ENCODE measurements around the gene NCAPG2. TPM values are rescaled to one million over a fixed set of nuclear protein-coding genes. Genes with fewer than 3 reads are reported as not detected.
"Not testable (repeated sequence)": the region's sequence is repeated elsewhere in the genome, so short reads cannot be mapped to it uniquely, and the experiment has no call there.

NCAPG2 gene
- total and polyA plus RNA-seq, 2 donors from 2014 or later: 1.3 to 6.3 TPM

DNA sequence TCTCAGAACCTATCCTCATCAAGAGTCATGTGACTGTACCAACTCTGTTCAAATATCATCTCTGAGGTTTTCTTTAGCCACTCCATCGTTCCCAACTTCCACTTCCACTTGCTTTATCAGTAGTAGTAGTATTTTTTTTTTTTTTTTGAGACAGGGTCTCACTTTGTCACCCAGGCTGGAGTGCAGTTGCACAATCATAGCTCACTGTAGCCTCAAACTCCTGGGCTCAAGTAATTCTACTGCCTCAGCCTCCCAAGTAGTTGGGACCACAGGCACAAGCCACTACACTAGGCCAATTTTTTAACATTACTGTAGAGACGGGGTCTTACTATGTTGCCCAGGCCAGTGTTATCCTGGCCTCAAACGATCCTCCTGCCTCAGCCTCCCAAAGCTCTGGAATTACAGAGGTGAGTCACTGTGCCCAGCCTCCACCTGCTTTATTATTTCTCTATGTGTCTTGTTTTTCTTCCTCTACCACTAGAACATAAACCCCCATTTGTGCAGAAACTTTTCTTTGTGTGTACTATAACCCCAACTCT, 5.9 kb downstream of the NCAPG2 start:
- no peak for FAIRE-seq
- H3K27me3 ChIP-seq (ENCODE audit: control insufficient read depth, insufficient read depth, low read length): no peaks in the 10 kb centered on the region
- no peak overlapping the region for H3K27ac ChIP-seq (ENCODE audit: low read depth in 2 of 2, low read length in 2 of 2)
- H3K9me3 ChIP-seq (ENCODE audit: control insufficient read depth in 2 of 3, insufficient read depth in 1 of 3, low read length in 3 of 3): no peaks in the 10 kb centered on the region
- H3K4me3 ChIP-seq (ENCODE audit: low read length in 3 of 3): no peak overlapping the region
- H3K4me1 ChIP-seq (ENCODE audit: control insufficient read depth in 2 of 3, insufficient read depth in 2 of 3, low read depth in 1 of 3, low read length in 3 of 3): no peaks in the 10 kb centered on the region
- H3K9ac ChIP-seq (ENCODE audit: low read length in 3 of 3): no peak overlapping the region
- intact Hi-C loops (cut with DNase I): no loop called here
- H3K36me3 ChIP-seq (ENCODE audit: control insufficient read depth in 2 of 3, insufficient read depth in 3 of 3, low read length in 3 of 3): no peaks in the 10 kb centered on the region
- TF ChIP-seq, protein P1, sequence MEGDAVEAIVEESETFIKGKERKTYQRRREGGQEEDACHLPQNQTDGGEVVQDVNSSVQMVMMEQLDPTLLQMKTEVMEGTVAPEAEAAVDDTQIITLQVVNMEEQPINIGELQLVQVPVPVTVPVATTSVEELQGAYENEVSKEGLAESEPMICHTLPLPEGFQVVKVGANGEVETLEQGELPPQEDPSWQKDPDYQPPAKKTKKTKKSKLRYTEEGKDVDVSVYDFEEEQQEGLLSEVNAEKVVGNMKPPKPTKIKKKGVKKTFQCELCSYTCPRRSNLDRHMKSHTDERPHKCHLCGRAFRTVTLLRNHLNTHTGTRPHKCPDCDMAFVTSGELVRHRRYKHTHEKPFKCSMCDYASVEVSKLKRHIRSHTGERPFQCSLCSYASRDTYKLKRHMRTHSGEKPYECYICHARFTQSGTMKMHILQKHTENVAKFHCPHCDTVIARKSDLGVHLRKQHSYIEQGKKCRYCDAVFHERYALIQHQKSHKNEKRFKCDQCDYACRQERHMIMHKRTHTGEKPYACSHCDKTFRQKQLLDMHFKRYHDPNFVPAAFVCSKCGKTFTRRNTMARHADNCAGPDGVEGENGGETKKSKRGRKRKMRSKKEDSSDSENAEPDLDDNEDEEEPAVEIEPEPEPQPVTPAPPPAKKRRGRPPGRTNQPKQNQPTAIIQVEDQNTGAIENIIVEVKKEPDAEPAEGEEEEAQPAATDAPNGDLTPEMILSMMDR (IDR thresholded peaks at IDR 0.05; ENCODE audit: borderline replicate concordance, extremely low read depth, insufficient read depth): no peak
- DNase-seq: no peak

DNA sequence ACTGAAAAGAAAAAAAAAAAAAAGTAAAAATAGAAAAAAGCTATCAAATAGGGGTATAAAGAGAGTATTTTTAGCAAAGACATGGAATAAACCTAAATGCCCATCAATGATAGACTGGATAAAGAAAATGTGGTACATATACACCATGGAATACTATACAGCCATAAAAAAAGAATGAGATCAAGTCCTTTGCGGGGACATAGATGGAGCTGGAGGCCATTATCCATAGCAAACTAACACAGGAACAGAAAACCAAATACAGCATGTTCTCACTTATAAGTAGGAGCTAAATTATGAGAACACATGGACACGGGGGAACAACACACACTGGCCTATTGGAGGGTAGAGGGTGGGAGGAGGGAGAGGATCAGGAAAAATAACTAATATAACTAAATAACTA, 7.0 kb downstream of the NCAPG2 start:
- H3K36me3 ChIP-seq (ENCODE audit: control insufficient read depth in 2 of 3, insufficient read depth in 3 of 3, low read length in 3 of 3); H3K4me3 ChIP-seq (ENCODE audit: low read length in 3 of 3); FAIRE-seq; DNase-seq; H3K4me1 ChIP-seq (ENCODE audit: control insufficient read depth in 2 of 3, insufficient read depth in 2 of 3, low read depth in 1 of 3, low read length in 3 of 3); H3K9me3 ChIP-seq (ENCODE audit: control insufficient read depth in 2 of 3, insufficient read depth in 1 of 3, low read length in 3 of 3); intact Hi-C loops (cut with DNase I); H3K27me3 ChIP-seq (ENCODE audit: control insufficient read depth, insufficient read depth, low read length); H3K9ac ChIP-seq (ENCODE audit: low read length in 3 of 3); H3K27ac ChIP-seq (ENCODE audit: low read depth in 2 of 2, low read length in 2 of 2): not testable (repeated sequence)

DNA sequence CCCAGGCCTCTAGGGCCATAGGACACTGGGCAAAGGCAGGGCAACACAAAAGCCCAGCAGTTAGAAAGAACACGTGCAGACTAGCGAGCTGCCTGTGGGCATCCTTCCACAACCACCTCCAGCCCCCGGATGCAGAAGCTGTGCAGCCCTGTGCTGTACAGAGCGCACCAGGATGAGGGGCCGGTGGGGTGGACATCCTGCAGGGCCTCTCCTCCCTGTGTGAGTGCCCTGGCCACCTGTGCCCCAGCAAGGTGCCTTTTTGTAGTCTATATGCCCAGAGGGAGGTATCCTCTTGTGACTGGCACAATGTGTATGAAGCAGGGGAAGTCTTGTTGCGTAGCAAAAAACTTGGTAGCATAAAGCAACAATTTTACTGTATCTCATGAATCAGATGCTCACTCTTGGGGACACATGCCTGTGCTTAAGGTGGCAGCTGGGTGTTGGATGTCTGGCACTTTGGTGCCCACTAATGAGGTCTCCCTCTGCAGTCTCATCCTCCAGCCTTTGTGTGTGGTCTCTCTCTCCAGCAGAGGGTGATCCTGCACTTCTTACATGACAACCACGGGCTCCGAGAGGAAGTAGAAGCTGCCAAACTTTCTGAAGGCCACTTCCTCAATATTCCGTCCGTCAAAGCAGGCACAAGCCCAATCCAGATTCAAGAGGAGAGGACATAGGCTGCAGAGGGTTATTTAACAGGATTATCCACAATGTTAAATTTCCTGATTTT, 8.7 kb downstream of the NCAPG2 start:
- intact Hi-C loops (cut with DNase I): no loop called here
- no peaks in the 10 kb centered on the region for H3K36me3 ChIP-seq (ENCODE audit: control insufficient read depth in 2 of 3, insufficient read depth in 3 of 3, low read length in 3 of 3)
- H3K9ac ChIP-seq (ENCODE audit: low read length in 3 of 3): no peak overlapping the region
- no peaks in the 10 kb centered on the region for H3K4me1 ChIP-seq (ENCODE audit: control insufficient read depth in 2 of 3, insufficient read depth in 2 of 3, low read depth in 1 of 3, low read length in 3 of 3)
- DNase-seq: peak in 3 of 5 donors; percentile 26 to 84 (median 39)
- no peak overlapping the region for H3K4me3 ChIP-seq (ENCODE audit: low read length in 3 of 3)
- H3K27ac ChIP-seq (ENCODE audit: low read depth in 2 of 2, low read length in 2 of 2): no peak overlapping the region
- H3K27me3 ChIP-seq (ENCODE audit: control insufficient read depth, insufficient read depth, low read length): no peaks in the 10 kb centered on the region
- TF ChIP-seq, protein P1 (IDR thresholded peaks at IDR 0.05; ENCODE audit: borderline replicate concordance, extremely low read depth, insufficient read depth): peak; percentile 62
- no peak for FAIRE-seq
- H3K9me3 ChIP-seq (ENCODE audit: control insufficient read depth in 2 of 3, insufficient read depth in 1 of 3, low read length in 3 of 3): no peaks in the 10 kb centered on the region

DNA sequence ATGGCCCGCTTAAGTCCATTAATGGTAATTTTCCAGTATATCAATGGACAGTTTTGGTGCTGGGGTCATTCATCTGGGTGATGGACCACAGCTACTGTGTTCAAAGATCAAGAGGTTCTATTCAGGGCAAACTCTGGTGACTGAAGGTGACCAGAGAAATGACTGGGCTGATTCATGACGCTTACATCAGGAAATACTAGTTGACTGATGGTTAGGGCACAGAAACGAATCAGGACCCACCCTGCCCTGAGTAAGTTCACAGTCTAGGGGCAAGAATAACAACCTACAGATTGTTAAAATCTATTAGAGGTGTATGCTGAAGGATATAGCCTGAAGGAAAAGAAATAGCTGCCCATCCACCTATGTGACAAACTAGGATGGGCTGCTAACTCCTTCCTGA, 9.5 kb downstream of the NCAPG2 start:
- TF ChIP-seq, protein P1 (IDR thresholded peaks at IDR 0.05; ENCODE audit: borderline replicate concordance, extremely low read depth, insufficient read depth): no peak
- FAIRE-seq (no peak), DNase-seq (no peak)
- Histone ChIP-seq H3K4me3 (ENCODE audit: low read length in 3 of 3) (no peak overlapping the region), H3K36me3 (ENCODE audit: control insufficient read depth in 2 of 3, insufficient read depth in 3 of 3, low read length in 3 of 3) (no peaks in the 10 kb centered on the region), H3K9ac (ENCODE audit: low read length in 3 of 3) (no peak overlapping the region), H3K4me1 (ENCODE audit: control insufficient read depth in 2 of 3, insufficient read depth in 2 of 3, low read depth in 1 of 3, low read length in 3 of 3) (no peaks in the 10 kb centered on the region), H3K27ac (ENCODE audit: low read depth in 2 of 2, low read length in 2 of 2) (no peak overlapping the region), H3K9me3 (ENCODE audit: control insufficient read depth in 2 of 3, insufficient read depth in 1 of 3, low read length in 3 of 3) (no peaks in the 10 kb centered on the region), H3K27me3 (ENCODE audit: control insufficient read depth, insufficient read depth, low read length) (no peaks in the 10 kb centered on the region)
- intact Hi-C loops (cut with DNase I): no loop called here
